GM13976 (cell line): Measurements from ENCODE around the gene SCRN2.

Experiments
- DNase-seq: peaks from one replicate; pipeline ENCODE4 v3.0.0; 2012; ENCODE audit warnings: low spot score
- CTCF ChIP-seq: IDR thresholded peaks from 2 replicates; pipeline ENCODE4 v1.5.1; 2012; ENCODE audit warnings: borderline replicate concordance, mild to moderate bottlenecking; ENCODE audit not compliant: insufficient read depth; ENCODE audit errors: extremely low read depth, missing control alignments, control extremely low read depth
- in situ Hi-C: fragments of 300-500 bp; cut with MboI; formaldehyde crosslinking; loops from one replicate; pipeline ENCODE4 v1.12.0; 2022; ENCODE audit warnings: low sequenced_read_pairs, mixed read lengths, inconsistent platforms; ENCODE audit not compliant: unreplicated experiment

Gene SCRN2

DNA sequence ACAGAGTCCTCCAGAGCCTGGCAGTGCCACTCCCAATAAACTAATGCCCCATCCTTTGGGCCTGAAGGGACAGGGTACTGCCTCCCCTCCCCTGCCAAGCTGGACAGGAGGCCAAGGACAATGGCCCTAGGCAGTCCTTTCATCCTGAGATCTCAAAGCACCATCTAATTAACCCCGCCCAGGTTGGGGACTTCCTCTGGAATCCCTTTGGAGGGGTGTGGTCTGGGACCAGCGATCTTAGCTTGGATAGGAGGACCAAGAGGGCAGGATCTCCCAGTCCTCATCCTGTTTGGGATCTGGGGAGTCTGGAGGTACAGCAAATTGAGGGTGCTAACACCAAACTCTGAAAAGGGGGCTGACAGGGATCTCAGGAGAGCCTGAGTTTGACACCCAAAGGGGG lies 28.0 kb upstream of the SCRN2 start:
- DNase-seq, result no peak
- in situ Hi-C loops, result no loop called here

GRCh38 chr17:47867813-47868533 lies 26.9 kb upstream of the SCRN2 start:
- no peak for DNase-seq
- in situ Hi-C loops, result no loop called here
- no peak for TF ChIP-seq CTCF

More for the DNA sequence above, 28.0 kb upstream of the SCRN2 start:
- TF ChIP-seq CTCF, result no peak

DNA sequence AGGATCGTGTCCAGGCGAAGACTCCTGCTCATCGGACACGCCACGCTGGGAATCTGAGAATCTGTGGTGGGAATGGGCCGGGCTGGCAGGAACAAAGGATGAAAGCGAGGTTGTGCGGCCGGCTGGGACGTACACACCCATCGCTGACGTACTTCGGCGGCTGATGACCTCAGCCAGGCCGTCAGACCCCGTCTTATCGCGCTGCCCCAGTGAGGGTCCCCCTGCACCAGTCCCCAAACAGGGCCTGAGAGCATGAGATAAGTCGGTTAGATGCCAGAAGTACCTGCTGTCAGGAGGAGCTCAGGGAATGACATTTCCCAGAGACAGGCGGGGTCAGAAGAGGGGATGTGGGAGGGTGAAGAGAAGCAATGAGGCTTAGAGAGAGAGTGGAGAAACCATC lies 25.9 kb upstream of the SCRN2 start:
- no peak for TF ChIP-seq CTCF
- DNase-seq, result no peak
- in situ Hi-C loops, result no loop called here

DNA sequence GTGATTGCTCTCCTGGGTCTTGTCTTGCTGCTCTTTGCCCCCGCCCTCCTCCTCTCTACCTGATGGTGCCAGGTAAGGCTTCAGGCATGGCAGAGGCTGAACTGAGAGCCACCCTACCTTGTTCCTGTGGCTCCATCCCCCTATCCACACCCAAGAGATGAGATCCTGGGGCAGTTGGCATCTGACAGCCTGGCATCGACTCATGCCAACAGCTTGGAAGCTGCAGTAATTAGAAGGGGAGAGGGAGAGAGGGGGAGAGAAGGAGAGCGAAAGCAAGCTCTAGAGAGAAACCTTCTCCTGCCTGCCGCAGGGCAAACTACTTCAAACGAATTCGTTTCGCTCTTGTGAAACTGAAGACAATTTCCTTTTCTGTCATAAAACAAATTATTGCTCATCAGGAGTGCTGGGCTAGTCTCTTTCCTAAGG lies 23.7 kb upstream of the SCRN2 start:
- no peak for DNase-seq
- no peak for TF ChIP-seq CTCF
- in situ Hi-C loops, result no loop called here

DNA sequence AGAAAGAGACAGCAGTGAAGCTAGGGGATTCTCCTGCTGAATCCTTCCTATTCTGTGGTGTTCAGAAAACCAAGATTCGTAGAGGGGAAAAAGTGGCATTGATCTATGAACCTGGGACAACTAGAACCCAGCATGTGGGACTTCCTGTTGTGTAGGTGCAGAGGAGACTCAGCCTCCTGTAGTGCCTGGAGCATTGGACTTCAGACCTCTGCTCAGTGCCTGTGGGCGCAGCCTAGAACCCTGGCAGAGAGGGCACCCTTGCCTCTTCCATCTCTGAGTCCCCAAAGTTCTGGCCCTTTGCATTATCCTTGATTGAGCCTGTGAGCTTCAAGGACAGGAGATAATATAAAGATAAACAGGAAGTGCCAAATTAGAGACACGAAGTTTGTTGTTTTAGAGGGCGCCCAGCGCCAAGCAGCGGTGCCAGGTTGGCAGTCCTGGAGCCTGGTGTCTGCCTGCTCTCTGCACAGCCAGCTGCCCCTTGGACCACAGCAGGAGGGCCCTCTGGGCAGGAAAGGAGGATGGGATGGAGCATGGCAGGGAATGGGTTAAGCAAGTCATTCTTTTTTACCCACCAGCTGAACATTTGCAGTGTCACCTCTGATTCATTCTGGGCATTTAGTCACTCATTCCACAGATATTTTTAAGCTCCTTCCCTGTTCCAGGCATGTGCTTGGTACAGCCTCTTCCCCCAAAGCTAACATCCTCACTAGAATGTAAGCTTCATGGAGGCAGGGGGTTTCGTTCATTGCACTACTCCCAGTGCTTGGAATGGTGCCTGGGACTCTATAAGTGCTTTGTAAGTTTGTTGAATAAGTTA lies 21.8 kb upstream of the SCRN2 start:
- TF ChIP-seq CTCF, result no peak
- in situ Hi-C loops, result no loop called here
- no peak for DNase-seq

DNA sequence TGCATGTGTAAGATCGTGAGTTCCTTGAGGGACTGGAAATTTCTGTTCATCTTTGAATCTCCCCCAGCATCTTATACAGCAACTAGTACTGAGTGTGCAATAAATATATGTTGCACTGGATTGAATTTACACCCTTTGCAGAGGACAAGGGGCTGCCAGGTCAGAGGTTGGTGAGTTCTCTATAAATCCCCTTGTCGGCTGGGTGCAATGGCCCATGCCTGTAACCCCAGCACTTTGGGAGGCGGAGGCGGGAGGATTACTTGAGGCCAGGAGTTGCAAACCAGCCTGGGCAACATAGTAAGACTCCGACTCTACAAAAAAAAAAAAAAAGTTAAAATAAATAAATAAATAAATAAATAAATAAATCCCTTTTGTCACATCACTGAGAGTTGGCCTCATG lies 19.3 kb upstream of the SCRN2 start:
- in situ Hi-C loops, result no loop called here
- no peak for DNase-seq
- TF ChIP-seq CTCF, result no peak
